H1 (cell line): ENCODE measurements around the gene ROBO4. TPM values are rescaled to one million over a fixed set of nuclear protein-coding genes. Genes with fewer than 3 reads are reported as not detected.

Experiments
- CTCF ChIA-PET: fragments of 300-600 bp; sonication (Branson Sonifier 250); formaldehyde crosslinking; loops from one replicate; lab custom pipeline; 2021; ENCODE audit not compliant: partially characterized antibody; lab: Charles Lee
- POLR2A ChIA-PET: fragments of 300-600 bp; sonication (Branson Sonifier 250); formaldehyde crosslinking; loops from one replicate; lab custom pipeline; 2021; ENCODE audit warnings: inconsistent platforms; ENCODE audit not compliant: partially characterized antibody; lab: Charles Lee
- DNase-seq, 2 experiments: peaks; one replicate each; pipeline versions ENCODE4 v3.0.0 to v3.0.0-alpha.2; 2010 to 2022; ENCODE audit warnings: low spot score in 2 of 2, low read depth in 1 of 2, mixed read lengths in 1 of 2
- FAIRE-seq: peaks from 2 replicates; lab custom pipeline; 2011; peaks lifted over from hg19 to GRCh38; lab: Jason Lieb, UNC
- H2AFZ ChIP-seq: 2 replicates; pipeline ENCODE4 v1.8.1; 2012; ENCODE audit warnings: low read length, inconsistent platforms
- H2AK5ac ChIP-seq: 2 replicates; pipeline ENCODE4 v1.6.1; 2013; ENCODE audit warnings: low read depth, low read length
- H2BK120ac ChIP-seq: replicated peaks from 2 replicates; pipeline ENCODE3; 2013; ENCODE audit warnings: low read depth, low read length, inconsistent platforms
- H2BK12ac ChIP-seq: 2 replicates; pipeline ENCODE4 v1.6.1; 2013; ENCODE audit warnings: low read depth, low read length
- H2BK15ac ChIP-seq: 2 replicates; pipeline ENCODE4 v1.6.1; 2013; ENCODE audit warnings: low read length
- H2BK20ac ChIP-seq: 2 replicates; pipeline ENCODE4 v1.6.1; 2013; ENCODE audit warnings: low read length
- H2BK5ac ChIP-seq: 2 replicates; pipeline ENCODE4 v1.6.1; 2013; ENCODE audit warnings: low read depth, low read length
- H3K14ac ChIP-seq: 2 replicates; pipeline ENCODE4 v1.6.1; 2013; ENCODE audit warnings: inconsistent platforms; ENCODE audit not compliant: insufficient read length
- H3K18ac ChIP-seq: 2 replicates; pipeline ENCODE4 v1.6.1; 2013; ENCODE audit warnings: low read length; ENCODE audit errors: extremely low read depth
- H3K23ac ChIP-seq: 2 replicates; pipeline ENCODE4 v1.6.1; 2013; ENCODE audit warnings: inconsistent platforms; ENCODE audit not compliant: insufficient read length
- H3K23me2 ChIP-seq: 2 replicates; pipeline ENCODE4 v1.6.1; 2013; ENCODE audit warnings: low read depth, low read length
- H3K27ac ChIP-seq: 2 replicates; pipeline ENCODE4 v1.6.1; 2011; ENCODE audit warnings: low read depth, low read length, inconsistent platforms
- H3K27me3 ChIP-seq, 4 experiments: replicated peaks in 1 of 4; 1 replicate in 1 of 4; 2 replicates in 3 of 4; pipeline versions ENCODE4 v1.6.1 to v1.8.1; 2011 to 2013; ENCODE audit warnings: low read length in 3 of 4, mild to moderate bottlenecking in 3 of 4, inconsistent platforms in 2 of 4, mixed read lengths in 2 of 4, moderate library complexity in 1 of 4; ENCODE audit not compliant: control insufficient read depth in 3 of 4, insufficient read depth in 3 of 4; ENCODE audit errors: extremely low read depth in 1 of 4
- H3K36me3 ChIP-seq, 4 experiments: 2 replicates each; pipeline versions ENCODE4 v1.6.1 to v1.8.1; 2011 to 2013; ENCODE audit warnings: mild to moderate bottlenecking in 4 of 4, low read length in 3 of 4, moderate library complexity in 2 of 4, control low read depth in 1 of 4, inconsistent platforms in 1 of 4; ENCODE audit not compliant: insufficient read depth in 4 of 4, control insufficient read depth in 2 of 4
- H3K4ac ChIP-seq: replicated peaks from 2 replicates; pipeline ENCODE3; 2013; ENCODE audit warnings: low read length, low read depth, mixed read lengths, inconsistent platforms; ENCODE audit not compliant: insufficient read length
- H3K4me1 ChIP-seq, 4 experiments: replicated peaks in 1 of 4; 1 replicate in 1 of 4; 2 replicates in 3 of 4; pipeline versions ENCODE4 v1.6.1 to v1.8.1; 2011 to 2013; ENCODE audit warnings: low read length in 3 of 4, inconsistent platforms in 2 of 4, mixed read lengths in 1 of 4; ENCODE audit not compliant: insufficient read depth in 4 of 4, control insufficient read depth in 3 of 4
- H3K4me2 ChIP-seq, 2 experiments: 2 replicates each; pipeline versions ENCODE4 v1.6.1 to v1.8.1; 2011 to 2013; ENCODE audit warnings: low read depth in 2 of 2, low read length in 2 of 2, control low read depth in 1 of 2, inconsistent platforms in 1 of 2, mild to moderate bottlenecking in 1 of 2; ENCODE audit not compliant: insufficient read depth in 1 of 2
- H3K4me3 ChIP-seq, 4 experiments: fragments of 200-600, 300-600 bp in 1 of 4; sonication (generic), shearing (Covaris generic), sonication (Bioruptor Twin) in 1 of 4; 2 replicates each; pipeline versions ENCODE4 v1.5.1 to v1.8.1; 2011 to 2016; ENCODE audit warnings: low read length in 4 of 4, low read depth in 3 of 4, control low read depth in 2 of 4, inconsistent platforms in 2 of 4, mild to moderate bottlenecking in 2 of 4, mixed read lengths in 1 of 4, moderate library complexity in 1 of 4; ENCODE audit not compliant: insufficient read depth in 2 of 4; ENCODE audit errors: extremely low read depth in 1 of 4
- H3K56ac ChIP-seq: replicated peaks from 2 replicates; pipeline ENCODE3; 2013; ENCODE audit warnings: low read depth, mild to moderate bottlenecking, mixed read lengths, low read length, inconsistent platforms; ENCODE audit not compliant: insufficient read length
- H3K79me1 ChIP-seq: 2 replicates; pipeline ENCODE4 v1.6.1; 2013; ENCODE audit warnings: low read depth, low read length, control low read depth
- H3K79me2 ChIP-seq, 2 experiments: 2 replicates each; pipeline versions ENCODE4 v1.6.1 to v1.8.1; 2012 to 2013; ENCODE audit warnings: low read length in 2 of 2, mild to moderate bottlenecking in 2 of 2, inconsistent platforms in 1 of 2; ENCODE audit not compliant: insufficient read depth in 2 of 2, control insufficient read depth in 1 of 2
- H3K9ac ChIP-seq, 4 experiments: replicated peaks in 1 of 4; 1 replicate in 1 of 4; 2 replicates in 3 of 4; pipeline versions ENCODE4 v1.6.1 to v1.8.1; 2011 to 2013; ENCODE audit warnings: low read depth in 3 of 4, low read length in 3 of 4, control low read depth in 2 of 4, mild to moderate bottlenecking in 2 of 4, moderate library complexity in 2 of 4, inconsistent platforms in 1 of 4; ENCODE audit errors: extremely low read depth in 1 of 4
- H3K9me3 ChIP-seq, 2 experiments: 2 replicates each; pipeline versions ENCODE4 v1.6.1 to v1.8.1; 2012 to 2013; ENCODE audit warnings: mild to moderate bottlenecking in 2 of 2, moderate library complexity in 2 of 2, control low read depth in 1 of 2, inconsistent platforms in 1 of 2, low read depth in 1 of 2, low read length in 1 of 2, mixed read lengths in 1 of 2; ENCODE audit not compliant: insufficient read depth in 2 of 2
- H4K20me1 ChIP-seq, 2 experiments: replicated peaks in 1 of 2; 2 replicates each; pipeline versions ENCODE3 to v1.8.1; 2011 to 2013; ENCODE audit warnings: inconsistent platforms in 2 of 2, low read length in 2 of 2, mild to moderate bottlenecking in 1 of 2; ENCODE audit not compliant: insufficient read depth in 2 of 2, control insufficient read depth in 1 of 2
- H4K5ac ChIP-seq: 2 replicates; pipeline ENCODE4 v1.6.1; 2013; ENCODE audit warnings: low read length, low read depth, mixed read lengths, inconsistent platforms; ENCODE audit not compliant: insufficient read length
- H4K8ac ChIP-seq: 2 replicates; pipeline ENCODE4 v1.8.0; 2013; ENCODE audit warnings: mild to moderate bottlenecking, moderate library complexity, low read length, inconsistent platforms; ENCODE audit not compliant: insufficient read depth; ENCODE audit errors: extremely low read depth
- H4K91ac ChIP-seq: replicated peaks from 2 replicates; pipeline ENCODE3; 2013; ENCODE audit warnings: low read length, mixed read lengths, inconsistent platforms; ENCODE audit not compliant: insufficient read length
- BCL11A ChIP-seq, 2 experiments: IDR thresholded peaks; one replicate each; pipeline ENCODE4 v1.6.1; 2011; ENCODE audit warnings: low read depth in 2 of 2, low read length in 2 of 2, mild to moderate bottlenecking in 2 of 2
- CHD1 ChIP-seq: IDR thresholded peaks from 2 replicates; pipeline ENCODE4 v1.6.1; 2012; ENCODE audit warnings: low read depth, low read length, improper control_type of control experiment
- EZH2 ChIP-seq: fragments of 200-600 bp; sonication (generic); IDR thresholded peaks from 2 replicates; pipeline ENCODE4 v1.7.1; 2012; ENCODE audit warnings: low read depth, mild to moderate bottlenecking, moderate library complexity, low read length, inconsistent platforms; ENCODE audit not compliant: severe bottlenecking
- JUND ChIP-seq: IDR thresholded peaks from 2 replicates; pipeline ENCODE4 v1.6.1; 2011; ENCODE audit warnings: mild to moderate bottlenecking, improper control_type of control experiment, low read length
- RBBP5 ChIP-seq: IDR thresholded peaks from 2 replicates; pipeline ENCODE4 v1.7.1; 2012; ENCODE audit warnings: low read depth, mild to moderate bottlenecking, inconsistent platforms, low read length, moderate library complexity, borderline replicate concordance
- WGBS, 2 experiments: shearing (Covaris generic) in 1 of 2; methylation state at CpG; one replicate each; pipeline versions ENCODE4 v1.1.6 to v1.1.7; 2013 to 2015; ENCODE audit warnings: low lambda C conversion rate in 2 of 2, mixed read lengths in 2 of 2, inconsistent platforms in 1 of 2, low coverage in 1 of 2, missing lambda C conversion rate in 1 of 2; ENCODE audit not compliant: insufficient replicate concordance in 2 of 2, insufficient coverage in 1 of 2, insufficient read length in 1 of 2; ENCODE audit errors: extremely low coverage in 1 of 2, missing lambda C conversion rate in 1 of 2; 5-methylcytosine and 5-hydroxymethylcytosine counted together
- polyA plus RNA-seq, 7 experiments: library from polyadenylated mRNA; depleted of rRNA in 3 of 7; stranded (reverse) in 5 of 7; unstranded in 2 of 7; fragments of >200 nt in 5 of 7; fragments of 200-250 nt in 2 of 7; gene quantifications; 1 replicate in 5 of 7; 2 replicates in 1 of 7; 4 replicates in 1 of 7; pipeline versions ENCODE4 v1.2.1 to v1.2.3, GENCODE V29; 2011 to 2013; ENCODE audit warnings: missing spikeins in 2 of 7, mixed read lengths in 2 of 7
- total RNA-seq: library from RNA; stranded (reverse); fragmentation: NEBNext Ultra II Directional; extraction: Animal tissue kit (Norgen Biotek cat#: 25700); gene quantifications from 2 replicates; pipeline ENCODE4 v1.2.1, GENCODE V29; 2021

The ROBO4 gene
- total and polyA plus RNA-seq, 2 of the 8 experiments (the other 6 are each of a cell fraction or from before 2014, with no cell fraction given), result 0.03 TPM; not detected in 1

- Histone ChIP-seq H3K4ac (no peak overlapping the region), H3K79me1 (no peaks in the 10 kb centered on the region), H3K23ac (no peak overlapping the region), H3K23me2 (no peaks in the 10 kb centered on the region; the same call in 1 of the 2 replicates), H4K5ac (no peak overlapping the region), H2BK12ac (no peak overlapping the region), H4K8ac (no peak overlapping the region), H3K79me2 (no peaks in the 10 kb centered on the region), H3K36me3 (no peaks in the 10 kb centered on the region), H3K9me3 (no peaks in the 10 kb centered on the region), H3K18ac (no peak overlapping the region), H2BK120ac (no peak overlapping the region), H2AK5ac (no peak overlapping the region; the same call in 1 of the 2 replicates), H3K4me3 (no peak overlapping the region), H3K56ac (no peak overlapping the region), H3K4me1 (peaks cover 0 to 3% (median 0%) of the 10 kb centered on the region in 4 experiments; a peak in 1 of 7 replicates), H2BK20ac (no peak overlapping the region), H3K4me2 (no peak overlapping the region), H3K27me3 (no peaks in the 10 kb centered on the region; a peak in 2 of 7 replicates), H2BK15ac (no peak overlapping the region), H4K91ac (no peak overlapping the region), H2BK5ac (no peak overlapping the region), H4K20me1 (no peaks in the 10 kb centered on the region), H3K27ac (no peak overlapping the region), H3K14ac (no peak overlapping the region), H2AFZ (no peak overlapping the region)
- WGBS, 2 experiments, result 88% methylated on average over 6 of the region's 6 CpGs; no CpG with 5 or more reads in 1 of the 2 experiments
- DNase-seq, result no peak
- FAIRE-seq, result no peak
- TF ChIP-seq BCL11A (IDR thresholded peaks at IDR 0.05; ENCODE audit: low read depth in 2 of 2, low read length in 2 of 2) (no peak), CHD1 (no peak), RBBP5 (no peak), EZH2 (no peak), JUND (no peak)
- TF ChIP-seq, all 59 proteins: peak for 0
- ChIA-PET CTCF (interaction anchor here (0.6 to 5.8 kb wide), 6 partner anchors 11 to 392 kb away, joined by 3 to 38 read pairs (median 3); no protein-coding TSS in a partner anchor), POLR2A (no interaction called here)
- H3K9ac ChIP-seq, result no peak overlapping the region
Measured at GRCh38 chr11:124938206-124938765, 40.6 kb upstream of the ROBO4 start.
